ENCODE results near the gene STX19. TPM values are rescaled to one million over a fixed set of nuclear protein-coding genes. Genes with fewer than 3 reads are reported as not detected.

Gene STX19
- 0.04 TPM for polyA plus RNA-seq (2013, experiment 1 of 2)
- 0.06 TPM for polyA plus RNA-seq (2013, experiment 2 of 2)

GRCh38 chr3:94028093-94028837 is at the start of gene STX19:
Gene STX19 (minus strand): TSS chr3:94028597. CDS start chr3:94015269, 13,328 bp downstream.
- Histone ChIP-seq H3K9ac (ENCODE audit: low read length) (no peak within 1 kb of the TSS), H4K8ac (ENCODE audit: low read depth, low read length) (no peak within 1 kb of the TSS), H2BK15ac (replicated peaks; ENCODE audit: low read depth) (no peak within 1 kb of the TSS), H3K27ac (ENCODE audit: low read depth, low read length) (no peak within 1 kb of the TSS), H3K36me3 (ENCODE audit: control insufficient read depth, insufficient read depth, low read length) (no peaks in the 10 kb centered on the region), H2BK5ac (ENCODE audit: low read length) (no peak within 1 kb of the TSS), H4K5ac (ENCODE audit: low read length) (no peak within 1 kb of the TSS), H3K56ac (ENCODE audit: low read length) (no peak within 1 kb of the TSS), H3K18ac (ENCODE audit: low read length) (no peak within 1 kb of the TSS), H3K4me1 (ENCODE audit: control insufficient read depth, low read depth, low read length) (no peaks in the 10 kb centered on the region), H3K79me2 (ENCODE audit: control insufficient read depth, insufficient read depth, low read length) (no peaks in the 10 kb centered on the region), H3K23ac (ENCODE audit: low read length) (no peak within 1 kb of the TSS), H2AK5ac (ENCODE audit: low read length) (no peak within 1 kb of the TSS), H3K27me3 (ENCODE audit: insufficient read depth, low read length, poor library complexity) (no peaks in the 10 kb centered on the region), H3K79me1 (ENCODE audit: low read length) (no peaks in the 10 kb centered on the region), H2BK120ac (ENCODE audit: low read depth, low read length) (no peak within 1 kb of the TSS), H3K4me2 (ENCODE audit: low read length) (no peak within 1 kb of the TSS), H3K4ac (ENCODE audit: low read depth, low read length) (no peak within 1 kb of the TSS), H3K4me3 (ENCODE audit: low read length) (no peak within 1 kb of the TSS)
- DNase-seq = peak; percentile 58
- no CpG with 5 or more reads among the region's 8 CpGs for WGBS (ENCODE audit: extremely low coverage, insufficient coverage, low lambda C conversion rate)

- peaks cover 2% of the 10 kb centered on the region for H3K79me1 ChIP-seq (ENCODE audit: low read length)
- H3K23ac ChIP-seq (ENCODE audit: low read length) = no peak overlapping the region
- no peak for DNase-seq
- H3K36me3 ChIP-seq (ENCODE audit: control insufficient read depth, insufficient read depth, low read length) = peaks cover 2% of the 10 kb centered on the region
- H2BK15ac ChIP-seq (replicated peaks; ENCODE audit: low read depth) = no peak overlapping the region
- no peak overlapping the region for H3K18ac ChIP-seq (ENCODE audit: low read length)
- no peaks in the 10 kb centered on the region for H3K4me1 ChIP-seq (ENCODE audit: control insufficient read depth, low read depth, low read length)
- H3K4me3 ChIP-seq (ENCODE audit: low read length) = no peak overlapping the region
- no peaks in the 10 kb centered on the region for H3K27me3 ChIP-seq (ENCODE audit: insufficient read depth, low read length, poor library complexity)
- no peak overlapping the region for H3K4me2 ChIP-seq (ENCODE audit: low read length)
- H4K5ac ChIP-seq (ENCODE audit: low read length) = no peak overlapping the region
- H3K79me2 ChIP-seq (ENCODE audit: control insufficient read depth, insufficient read depth, low read length) = no peaks in the 10 kb centered on the region
- H2BK120ac ChIP-seq (ENCODE audit: low read depth, low read length) = no peak overlapping the region
- H2BK5ac ChIP-seq (ENCODE audit: low read length) = no peak overlapping the region
- H3K4ac ChIP-seq (ENCODE audit: low read depth, low read length) = no peak overlapping the region
- no peak overlapping the region for H3K9ac ChIP-seq (ENCODE audit: low read length)
- H4K8ac ChIP-seq (ENCODE audit: low read depth, low read length) = no peak overlapping the region
- H3K56ac ChIP-seq (ENCODE audit: low read length) = no peak overlapping the region
- H3K27ac ChIP-seq (ENCODE audit: low read depth, low read length) = no peak overlapping the region
- no peak overlapping the region for H2AK5ac ChIP-seq (ENCODE audit: low read length)
- no CpG with 5 or more reads among the region's 3 CpGs for WGBS (ENCODE audit: extremely low coverage, insufficient coverage, low lambda C conversion rate)
Observed at GRCh38 chr3:94076055-94076454, 47.7 kb upstream of the STX19 start.

GRCh38 chr3:94071713-94072284 is 43.4 kb upstream of the STX19 start:
- H4K5ac ChIP-seq (ENCODE audit: low read length) = no peak overlapping the region
- H2BK15ac ChIP-seq (replicated peaks; ENCODE audit: low read depth) = no peak overlapping the region
- H2BK120ac ChIP-seq (ENCODE audit: low read depth, low read length) = no peak overlapping the region
- DNase-seq = no peak
- peak overlapping the region; percentile 54 for H3K56ac ChIP-seq (ENCODE audit: low read length)
- no peak overlapping the region for H4K8ac ChIP-seq (ENCODE audit: low read depth, low read length)
- H2BK5ac ChIP-seq (ENCODE audit: low read length) = no peak overlapping the region
- H3K4me2 ChIP-seq (ENCODE audit: low read length) = no peak overlapping the region
- H3K4ac ChIP-seq (ENCODE audit: low read depth, low read length) = no peak overlapping the region
- no peak overlapping the region for H2AK5ac ChIP-seq (ENCODE audit: low read length)
- H3K36me3 ChIP-seq (ENCODE audit: control insufficient read depth, insufficient read depth, low read length) = peaks cover 2% of the 10 kb centered on the region
- no CpG with 5 or more reads among the region's 4 CpGs for WGBS (ENCODE audit: extremely low coverage, insufficient coverage, low lambda C conversion rate)
- peaks cover 4% of the 10 kb centered on the region for H3K79me1 ChIP-seq (ENCODE audit: low read length)
- H3K27me3 ChIP-seq (ENCODE audit: insufficient read depth, low read length, poor library complexity) = no peaks in the 10 kb centered on the region
- H3K4me1 ChIP-seq (ENCODE audit: control insufficient read depth, low read depth, low read length) = no peaks in the 10 kb centered on the region
- H3K23ac ChIP-seq (ENCODE audit: low read length) = no peak overlapping the region
- H3K18ac ChIP-seq (ENCODE audit: low read length) = no peak overlapping the region
- no peak overlapping the region for H3K4me3 ChIP-seq (ENCODE audit: low read length)
- H3K9ac ChIP-seq (ENCODE audit: low read length) = no peak overlapping the region
- no peaks in the 10 kb centered on the region for H3K79me2 ChIP-seq (ENCODE audit: control insufficient read depth, insufficient read depth, low read length)
- peak overlapping the region; percentile 11 for H3K27ac ChIP-seq (ENCODE audit: low read depth, low read length)

- Histone ChIP-seq H2AK5ac (ENCODE audit: low read length) (no peak overlapping the region), H3K79me1 (ENCODE audit: low read length) (peaks cover 2% of the 10 kb centered on the region), H3K9ac (ENCODE audit: low read length) (no peak overlapping the region), H3K56ac (ENCODE audit: low read length) (peak overlapping the region; percentile 43), H2BK5ac (ENCODE audit: low read length) (no peak overlapping the region), H3K23ac (ENCODE audit: low read length) (no peak overlapping the region), H3K27me3 (ENCODE audit: insufficient read depth, low read length, poor library complexity) (no peaks in the 10 kb centered on the region), H4K5ac (ENCODE audit: low read length) (no peak overlapping the region), H4K8ac (ENCODE audit: low read depth, low read length) (no peak overlapping the region), H3K4me2 (ENCODE audit: low read length) (no peak overlapping the region), H3K79me2 (ENCODE audit: control insufficient read depth, insufficient read depth, low read length) (no peaks in the 10 kb centered on the region), H3K4me3 (ENCODE audit: low read length) (no peak overlapping the region), H2BK15ac (replicated peaks; ENCODE audit: low read depth) (no peak overlapping the region), H3K4ac (ENCODE audit: low read depth, low read length) (no peak overlapping the region), H3K4me1 (ENCODE audit: control insufficient read depth, low read depth, low read length) (no peaks in the 10 kb centered on the region), H2BK120ac (ENCODE audit: low read depth, low read length) (no peak overlapping the region), H3K36me3 (ENCODE audit: control insufficient read depth, insufficient read depth, low read length) (peaks cover 2% of the 10 kb centered on the region), H3K27ac (ENCODE audit: low read depth, low read length) (no peak overlapping the region), H3K18ac (ENCODE audit: low read length) (no peak overlapping the region)
- no CpG with 5 or more reads among the region's 6 CpGs for WGBS (ENCODE audit: extremely low coverage, insufficient coverage, low lambda C conversion rate)
- no peak for DNase-seq
Observed at GRCh38 chr3:94070341-94070911, 42.0 kb upstream of the STX19 start.

- H3K18ac ChIP-seq (ENCODE audit: low read length) = peak overlapping the region; percentile 68
- H2AK5ac ChIP-seq (ENCODE audit: low read length) = peak overlapping the region; percentile 76
- no peaks in the 10 kb centered on the region for H3K27me3 ChIP-seq (ENCODE audit: insufficient read depth, low read length, poor library complexity)
- H3K79me2 ChIP-seq (ENCODE audit: control insufficient read depth, insufficient read depth, low read length) = no peaks in the 10 kb centered on the region
- no peak for DNase-seq
- H3K23ac ChIP-seq (ENCODE audit: low read length) = no peak overlapping the region
- peak overlapping the region; percentile 54 for H3K56ac ChIP-seq (ENCODE audit: low read length)
- H3K36me3 ChIP-seq (ENCODE audit: control insufficient read depth, insufficient read depth, low read length) = peaks cover 2% of the 10 kb centered on the region
- H3K4me1 ChIP-seq (ENCODE audit: control insufficient read depth, low read depth, low read length) = peaks cover 4% of the 10 kb centered on the region
- H3K4me3 ChIP-seq (ENCODE audit: low read length) = no peak overlapping the region
- no peak overlapping the region for H4K5ac ChIP-seq (ENCODE audit: low read length)
- H3K4ac ChIP-seq (ENCODE audit: low read depth, low read length) = no peak overlapping the region
- WGBS (ENCODE audit: extremely low coverage, insufficient coverage, low lambda C conversion rate) = 100% methylated on average over 1 of the region's 4 CpGs
- H2BK5ac ChIP-seq (ENCODE audit: low read length) = peak overlapping the region; percentile 18
- no peak overlapping the region for H3K9ac ChIP-seq (ENCODE audit: low read length)
- H2BK120ac ChIP-seq (ENCODE audit: low read depth, low read length) = no peak overlapping the region
- H3K4me2 ChIP-seq (ENCODE audit: low read length) = no peak overlapping the region
- H3K27ac ChIP-seq (ENCODE audit: low read depth, low read length) = no peak overlapping the region
- H4K8ac ChIP-seq (ENCODE audit: low read depth, low read length) = no peak overlapping the region
- peaks cover 2% of the 10 kb centered on the region for H3K79me1 ChIP-seq (ENCODE audit: low read length)
- no peak overlapping the region for H2BK15ac ChIP-seq (replicated peaks; ENCODE audit: low read depth)
Observed at GRCh38 chr3:94069194-94069813, 40.9 kb upstream of the STX19 start.
